Ovary (tissue), 3 donors: ENCODE data around the gene STRN.

Source experiments
- EP300 ChIP-seq: sonication (generic); formaldehyde crosslinking; IDR thresholded peaks from one replicate; pipeline ENCODE4 v1.6.1; 2017; ENCODE audit warnings: antibody characterized with exemption
- POLR2A ChIP-seq: fragments of 450-650 bp; IDR thresholded peaks from one replicate; pipeline ENCODE4 v1.6.1; 2017; ENCODE audit warnings: antibody characterized with exemption, mild to moderate bottlenecking, moderate library complexity
- TF ChIP-seq, protein P1 (sequence below), 3 donors: fragments of 450-650 bp in 2 of 3; fragments of 200-600 bp in 1 of 3; IDR thresholded peaks; one replicate each; pipeline versions ENCODE4 v1.5.1 to v1.8.0; 2016 to 2022; ENCODE audit warnings: antibody characterized with exemption in 3 of 3, mild to moderate bottlenecking in 1 of 3
- donor health status: DM: no; HTN: no; CAD: no.

DNA sequence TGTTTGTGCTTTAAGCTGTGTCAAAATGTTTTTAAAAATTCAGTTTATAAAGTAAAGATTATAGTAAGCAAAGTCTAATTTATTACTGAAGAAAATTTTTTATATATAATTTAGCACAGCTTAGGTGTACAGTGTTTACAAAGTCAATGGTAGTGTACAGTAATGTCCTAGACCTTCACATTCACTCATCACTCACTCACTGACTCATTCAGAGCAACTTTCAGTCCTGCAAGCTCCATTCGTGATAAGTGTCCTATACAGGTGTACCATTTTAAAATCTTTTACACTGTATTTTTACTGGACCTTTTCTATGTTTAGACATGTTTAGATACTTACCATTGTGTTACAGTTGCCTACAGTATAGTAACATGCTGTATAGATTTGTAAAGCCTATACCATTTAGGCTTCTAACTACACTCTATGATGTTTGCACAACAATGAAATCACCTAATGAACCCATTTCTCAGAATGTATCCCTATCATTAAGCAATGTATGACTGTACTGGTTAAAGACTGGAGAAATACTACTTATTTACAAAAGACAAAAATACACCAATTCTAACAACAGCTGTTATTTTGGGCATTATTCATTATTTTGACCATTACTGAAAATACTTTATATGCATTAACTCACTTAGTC lies 95.1 kb downstream of the STRN start:
- TF ChIP-seq POLR2A = no peak
- TF ChIP-seq, protein P1, sequence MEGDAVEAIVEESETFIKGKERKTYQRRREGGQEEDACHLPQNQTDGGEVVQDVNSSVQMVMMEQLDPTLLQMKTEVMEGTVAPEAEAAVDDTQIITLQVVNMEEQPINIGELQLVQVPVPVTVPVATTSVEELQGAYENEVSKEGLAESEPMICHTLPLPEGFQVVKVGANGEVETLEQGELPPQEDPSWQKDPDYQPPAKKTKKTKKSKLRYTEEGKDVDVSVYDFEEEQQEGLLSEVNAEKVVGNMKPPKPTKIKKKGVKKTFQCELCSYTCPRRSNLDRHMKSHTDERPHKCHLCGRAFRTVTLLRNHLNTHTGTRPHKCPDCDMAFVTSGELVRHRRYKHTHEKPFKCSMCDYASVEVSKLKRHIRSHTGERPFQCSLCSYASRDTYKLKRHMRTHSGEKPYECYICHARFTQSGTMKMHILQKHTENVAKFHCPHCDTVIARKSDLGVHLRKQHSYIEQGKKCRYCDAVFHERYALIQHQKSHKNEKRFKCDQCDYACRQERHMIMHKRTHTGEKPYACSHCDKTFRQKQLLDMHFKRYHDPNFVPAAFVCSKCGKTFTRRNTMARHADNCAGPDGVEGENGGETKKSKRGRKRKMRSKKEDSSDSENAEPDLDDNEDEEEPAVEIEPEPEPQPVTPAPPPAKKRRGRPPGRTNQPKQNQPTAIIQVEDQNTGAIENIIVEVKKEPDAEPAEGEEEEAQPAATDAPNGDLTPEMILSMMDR (IDR thresholded peaks at IDR 0.05) = no peak
- no peak for TF ChIP-seq EP300
